Regular cardiac myocyte (primary cell): ENCODE measurements around the gene MEGF10. TPM values are rescaled to one million over a fixed set of nuclear protein-coding genes. Genes with fewer than 3 reads are reported as not detected.

Experiments
- total RNA-seq: library from RNA; depleted of rRNA; stranded (reverse); fragments of >200 nt; gene quantifications from 2 replicates; pipeline ENCODE4 v1.2.3, GENCODE V29; 2014

Gene MEGF10
- total RNA-seq, result under 0.01 and 0.56 TPM in 2 replicates

DNA sequence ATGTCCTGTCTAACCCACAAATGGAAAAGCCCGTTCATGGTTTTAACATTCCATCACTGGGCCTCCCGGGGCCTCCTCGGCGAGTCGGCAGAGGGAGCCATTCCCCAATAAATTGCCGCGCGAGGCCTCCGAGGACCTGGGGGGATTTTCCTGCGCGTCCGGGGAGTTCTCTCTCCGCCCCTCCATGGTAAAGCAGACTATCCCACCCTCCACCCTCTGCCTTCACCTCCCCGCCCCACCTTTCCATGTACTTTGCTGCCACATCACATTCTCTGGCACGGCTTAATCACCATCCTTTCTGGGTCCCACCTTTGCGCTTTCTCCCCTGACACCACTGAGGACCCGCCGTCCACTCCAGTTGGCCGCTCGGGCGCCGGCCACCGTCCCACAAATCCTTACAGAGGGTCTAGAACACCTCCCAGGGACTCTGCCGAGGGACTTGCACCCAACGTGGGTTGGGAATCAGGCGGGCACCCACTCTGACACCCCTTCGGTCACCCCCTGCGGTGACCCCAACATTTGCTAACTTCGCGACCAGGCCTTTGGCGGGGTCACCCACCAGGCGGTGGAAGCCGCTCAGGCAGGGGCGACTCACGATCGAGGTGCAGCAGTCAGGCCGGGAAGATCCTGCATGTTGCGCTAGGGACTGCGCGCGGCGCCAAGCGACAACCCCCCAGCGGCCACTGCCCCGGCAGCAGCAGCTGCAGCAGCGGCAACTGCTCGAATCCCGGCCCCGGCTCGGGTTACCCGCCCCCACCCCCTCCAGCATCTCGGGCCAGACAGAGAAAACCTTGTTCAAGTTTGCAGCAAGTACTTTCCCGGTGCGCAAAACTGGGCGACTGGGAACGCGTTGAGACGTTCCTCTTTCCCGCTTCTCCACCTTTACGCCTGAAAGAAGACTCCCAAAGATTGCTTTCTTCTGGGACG lies at the start of gene MEGF10:
TSS of gene MEGF10 (plus strand) at position 778 of the 927 bp plus-strand sequence. CDS start 40,513 bp downstream, outside the sequence.

Other genes with a start within 250 kb of the MEGF10 start
- 1.7 and 2.1 TPM in 2 replicates for gene C5orf63, start 217.3 kb upstream of the MEGF10 start, total RNA-seq
- gene PRRC1, start 226.8 kb downstream of the MEGF10 start, total RNA-seq, result 50.4 and 55.5 TPM in 2 replicates